GM12875 (cell line): ENCODE data around the gene TMLHE.
"Not testable (repeated sequence)": the region's sequence is repeated elsewhere in the genome, so short reads cannot be mapped to it uniquely, and the experiment has no call there.

ENCODE experiments used
- H3K4me3 ChIP-seq: one replicate; pipeline ENCODE4 v1.5.1; 2011; ENCODE audit warnings: low read depth, low read length, control low read depth
- TF ChIP-seq, protein P1 (sequence below): IDR thresholded peaks from 2 replicates; pipeline ENCODE4 v1.5.1; 2011; ENCODE audit warnings: low read depth, mild to moderate bottlenecking, control low read depth, inconsistent platforms, low read length, moderate library complexity, borderline replicate concordance; ENCODE audit not compliant: insufficient read depth

The TMLHE gene

GRCh38 chrX:155544881-155545280 is 67.9 kb downstream of the TMLHE start:
- TF ChIP-seq, protein P1, sequence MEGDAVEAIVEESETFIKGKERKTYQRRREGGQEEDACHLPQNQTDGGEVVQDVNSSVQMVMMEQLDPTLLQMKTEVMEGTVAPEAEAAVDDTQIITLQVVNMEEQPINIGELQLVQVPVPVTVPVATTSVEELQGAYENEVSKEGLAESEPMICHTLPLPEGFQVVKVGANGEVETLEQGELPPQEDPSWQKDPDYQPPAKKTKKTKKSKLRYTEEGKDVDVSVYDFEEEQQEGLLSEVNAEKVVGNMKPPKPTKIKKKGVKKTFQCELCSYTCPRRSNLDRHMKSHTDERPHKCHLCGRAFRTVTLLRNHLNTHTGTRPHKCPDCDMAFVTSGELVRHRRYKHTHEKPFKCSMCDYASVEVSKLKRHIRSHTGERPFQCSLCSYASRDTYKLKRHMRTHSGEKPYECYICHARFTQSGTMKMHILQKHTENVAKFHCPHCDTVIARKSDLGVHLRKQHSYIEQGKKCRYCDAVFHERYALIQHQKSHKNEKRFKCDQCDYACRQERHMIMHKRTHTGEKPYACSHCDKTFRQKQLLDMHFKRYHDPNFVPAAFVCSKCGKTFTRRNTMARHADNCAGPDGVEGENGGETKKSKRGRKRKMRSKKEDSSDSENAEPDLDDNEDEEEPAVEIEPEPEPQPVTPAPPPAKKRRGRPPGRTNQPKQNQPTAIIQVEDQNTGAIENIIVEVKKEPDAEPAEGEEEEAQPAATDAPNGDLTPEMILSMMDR, result no peak

DNA sequence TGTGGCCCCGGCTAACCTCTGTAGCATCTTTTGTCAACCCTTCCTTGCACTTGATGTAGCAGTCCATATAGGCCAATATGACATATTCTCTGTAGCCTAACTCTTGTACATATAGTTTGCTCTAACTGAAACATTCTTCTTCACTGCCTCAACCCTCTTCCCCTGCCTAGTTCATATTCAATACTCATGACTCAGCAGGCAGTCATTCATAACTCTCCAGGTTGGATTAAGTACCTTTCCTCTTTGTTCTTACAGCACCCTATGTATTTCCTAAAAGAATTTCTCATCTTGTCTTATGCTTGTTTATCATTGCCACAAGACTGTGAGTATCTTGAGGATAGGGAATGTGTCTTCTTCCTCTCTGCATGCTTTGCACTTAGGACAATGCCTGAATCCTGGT is 76.9 kb downstream of the TMLHE start:
- TF ChIP-seq, protein P1, result no peak
- no peak overlapping the region for H3K4me3 ChIP-seq

More at GRCh38 chrX:155544881-155545280, 67.9 kb downstream of the TMLHE start:
- no peak overlapping the region for H3K4me3 ChIP-seq

GRCh38 chrX:155534800-155535199 is 78.0 kb downstream of the TMLHE start:
- no peak overlapping the region for H3K4me3 ChIP-seq
- TF ChIP-seq, protein P1, result no peak

GRCh38 chrX:155527023-155527422 is 85.7 kb downstream of the TMLHE start:
- not testable (repeated sequence) for H3K4me3 ChIP-seq

DNA sequence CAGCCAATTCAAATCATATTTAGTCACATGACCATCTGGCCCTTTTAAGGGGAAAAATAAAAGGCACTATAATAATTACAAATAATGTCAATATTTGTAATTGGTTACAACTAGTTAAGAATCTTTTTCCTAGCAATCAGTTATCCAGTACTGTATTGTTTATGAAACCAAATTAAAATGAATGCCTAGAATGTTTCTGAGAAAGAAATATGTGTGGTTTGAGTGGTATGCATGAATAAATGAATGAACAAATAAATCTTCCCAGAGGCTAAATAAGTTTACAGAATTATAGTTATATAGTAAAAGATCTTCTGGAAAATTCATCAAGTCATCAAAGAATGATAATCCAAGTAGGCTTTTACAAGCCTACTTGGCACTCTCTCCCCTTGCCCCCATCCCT is 98.5 kb downstream of the TMLHE start:
- no peak overlapping the region for H3K4me3 ChIP-seq
- TF ChIP-seq, protein P1, result no peak

DNA sequence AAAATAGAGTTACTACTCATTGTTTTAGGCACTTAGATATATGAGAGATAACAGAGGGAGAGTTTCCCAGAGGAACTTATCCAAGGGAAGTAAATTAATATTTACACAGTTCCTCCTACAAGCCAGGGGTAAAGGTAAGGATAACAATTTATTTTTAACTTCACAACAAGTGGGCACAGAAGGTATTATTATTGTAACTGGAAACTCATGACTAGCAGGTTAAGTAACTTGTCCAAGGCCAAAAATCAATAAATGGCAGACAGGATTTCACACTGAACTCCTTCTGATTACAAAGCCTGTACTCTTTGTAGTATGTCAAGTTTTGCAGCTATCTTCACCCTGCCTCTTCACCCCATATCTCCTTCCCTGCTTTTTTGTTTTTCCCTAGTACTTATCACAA is 107.5 kb downstream of the TMLHE start:
- H3K4me3 ChIP-seq, result no peak overlapping the region
- TF ChIP-seq, protein P1, result no peak

DNA sequence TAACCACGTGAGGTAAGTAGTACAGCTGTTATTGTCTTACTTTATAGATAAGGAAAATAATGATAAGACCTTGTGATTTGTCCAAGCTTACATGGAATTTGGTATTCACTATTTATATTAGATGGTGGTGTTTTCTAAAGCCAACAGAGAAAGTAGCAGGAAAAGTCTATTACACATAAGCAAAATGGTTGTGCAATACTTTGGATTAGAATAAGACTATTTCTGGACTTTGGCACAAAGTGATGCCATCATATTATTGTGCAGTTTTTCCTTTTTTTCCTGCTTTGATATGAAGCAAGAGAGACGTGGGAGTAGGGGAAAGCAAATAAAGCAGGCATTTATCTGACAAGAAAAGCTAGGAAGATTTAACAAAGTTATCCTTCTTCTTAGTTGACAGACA is 117.6 kb downstream of the TMLHE start:
- H3K4me3 ChIP-seq, result not testable (repeated sequence)

DNA sequence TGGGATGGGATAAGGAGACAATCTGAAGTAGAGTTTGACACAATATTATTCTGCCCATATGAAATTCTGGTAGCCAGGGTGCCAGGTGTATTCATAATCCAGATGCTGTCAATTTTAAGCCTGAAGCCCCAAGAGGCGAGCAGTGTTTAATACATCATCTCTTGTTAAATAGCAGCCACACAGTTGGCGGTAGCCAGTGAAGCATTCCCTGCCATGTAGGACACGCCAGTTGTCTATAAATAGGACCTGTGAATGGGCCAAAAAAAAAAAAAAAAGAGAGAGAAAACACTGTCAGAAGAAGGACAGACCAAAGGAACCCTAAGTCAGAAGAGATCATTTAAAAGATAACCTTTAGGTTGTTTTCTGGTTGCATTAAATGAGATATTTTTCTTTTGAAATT is 121.3 kb downstream of the TMLHE start:
- H3K4me3 ChIP-seq, result not testable (repeated sequence)

- not testable (repeated sequence) for H3K4me3 ChIP-seq
Observed at GRCh38 chrX:155477136-155477535, 135.6 kb downstream of the TMLHE start.

DNA sequence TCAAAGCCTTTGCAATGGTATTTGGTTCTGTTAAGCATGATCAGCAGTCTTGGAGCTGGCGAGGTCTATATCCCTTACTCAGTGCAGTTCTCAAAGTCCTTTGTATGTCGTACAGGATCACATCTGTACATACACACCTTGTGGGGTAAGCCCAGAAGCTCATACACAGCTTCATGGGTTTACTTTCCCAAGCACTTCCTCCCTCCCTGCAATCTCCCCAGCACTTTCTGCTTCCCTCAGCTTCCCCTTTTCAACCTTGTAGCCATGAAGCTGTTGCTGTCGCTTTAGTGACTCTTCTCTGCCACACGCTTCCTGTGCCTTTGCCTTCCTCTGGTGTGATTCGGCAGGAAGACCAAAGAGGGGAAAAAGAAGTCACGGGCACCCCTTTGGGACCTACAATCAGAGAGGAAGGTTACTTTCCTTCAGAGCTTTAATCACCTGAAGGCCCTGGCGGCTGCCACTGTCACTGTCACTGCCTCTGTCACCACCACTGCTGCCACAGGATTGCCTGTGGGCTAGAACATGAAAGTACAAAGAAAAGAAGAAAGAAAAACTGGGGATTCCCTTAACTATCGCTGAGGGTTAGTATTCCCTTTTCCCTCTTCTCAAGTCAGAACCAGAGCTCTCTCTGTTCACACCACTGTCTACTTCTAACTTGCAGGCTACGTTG is 146.3 kb downstream of the TMLHE start:
- H3K4me3 ChIP-seq, result not testable (repeated sequence)

- not testable (repeated sequence) for H3K4me3 ChIP-seq
Observed at GRCh38 chrX:155460501-155460900, 152.3 kb downstream of the TMLHE start.

DNA sequence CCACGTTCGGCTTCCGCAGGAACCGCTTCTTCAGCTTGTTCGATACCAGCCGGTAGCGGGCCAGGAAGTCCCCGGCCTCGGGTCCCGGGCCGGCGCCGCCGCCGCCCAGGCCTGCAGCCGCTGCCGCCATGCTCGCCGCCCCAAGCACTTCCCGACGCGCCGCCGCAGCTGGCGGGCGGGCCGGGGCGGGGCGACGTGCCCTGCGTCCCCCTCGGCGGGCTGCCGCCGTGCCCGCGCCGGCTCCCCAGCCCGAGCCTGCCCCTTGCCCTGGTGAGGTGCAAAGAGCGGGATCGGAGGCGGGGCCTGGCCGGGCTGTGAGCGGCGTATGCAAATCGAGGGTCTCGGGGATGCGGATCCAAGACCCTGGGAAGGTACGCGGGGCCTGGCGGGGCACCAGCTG is 154.3 kb downstream of the TMLHE start, which contains the start of gene F8A3:
Gene F8A3, minus strand, starts transcription at position 150 of the 400 bp plus-strand sequence. Its CDS starts 20 bp downstream, at position 130.
- H3K4me3 ChIP-seq, result not testable (repeated sequence)

GRCh38 chrX:155457761-155458447 is 154.8 kb downstream of the TMLHE start:
- not testable (repeated sequence) for H3K4me3 ChIP-seq
